Fibroblast of skin of back (primary cell): Measurements from ENCODE around the gene SARS1.

Experiments used
- DNase-seq: peaks from one replicate; pipeline ENCODE4 v3.0.0-alpha.2; 2013

The SARS1 gene

GRCh38 chr1:109228167-109228566, 14.4 kb downstream of the SARS1 start:
- peak; percentile 27 for DNase-seq

GRCh38 chr1:109229531-109230127, 15.9 kb downstream of the SARS1 start:
- DNase-seq: no peak

GRCh38 chr1:109231066-109231465, 17.3 kb downstream of the SARS1 start:
- DNase-seq: no peak

GRCh38 chr1:109235137-109235536, 21.4 kb downstream of the SARS1 start:
- DNase-seq: no peak

- no peak for DNase-seq
These were observed 23.8 kb downstream of the SARS1 start for GRCh38 chr1:109237512-109237911.

GRCh38 chr1:109238382-109238781, 24.7 kb downstream of the SARS1 start:
- DNase-seq: no peak

- DNase-seq: no peak
These were observed 25.3 kb downstream of the SARS1 start for GRCh38 chr1:109239047-109239408.

GRCh38 chr1:109239409-109240068, 25.8 kb downstream of the SARS1 start:
- peak; percentile 40 for DNase-seq

GRCh38 chr1:109240158-109241152, 26.7 kb downstream of the SARS1 start:
- DNase-seq: peak; percentile 75

GRCh38 chr1:109241344-109241743, 27.6 kb downstream of the SARS1 start:
- no peak for DNase-seq

GRCh38 chr1:109241841-109242345, 28.2 kb downstream of the SARS1 start:
- no peak for DNase-seq

- no peak for DNase-seq
These were observed 28.7 kb downstream of the SARS1 start for GRCh38 chr1:109242387-109242786.

- no peak for DNase-seq
These were observed 29.5 kb downstream of the SARS1 start for GRCh38 chr1:109243221-109243620.

- DNase-seq: no peak
These were observed 30.3 kb downstream of the SARS1 start for GRCh38 chr1:109243860-109244552.

- DNase-seq: no peak
These were observed 32.4 kb downstream of the SARS1 start for GRCh38 chr1:109246141-109246551.

GRCh38 chr1:109247401-109248365, 34.0 kb downstream of the SARS1 start:
- DNase-seq: no peak

- no peak for DNase-seq
These were observed 34.7 kb downstream of the SARS1 start for GRCh38 chr1:109248444-109248796.

- peak; percentile 67 for DNase-seq
These were observed 35.3 kb downstream of the SARS1 start, which contains the start of gene CELSR2 for GRCh38 chr1:109248797-109249629. Gene CELSR2, plus strand, starts transcription at chr1:109249539. Its CDS starts 541 bp downstream, at chr1:109250080.

GRCh38 chr1:109249654-109250401, 36.1 kb downstream of the SARS1 start:
- DNase-seq: no peak
